ENCODE measurements around the gene GNAQ.

The GNAQ gene

GRCh38 chr9:78004478-78005229 lies 27.0 kb downstream of the GNAQ start:
- Histone ChIP-seq H3K4me1 (peaks cover 1% of the 10 kb centered on the region; the same call in 1 of the 2 replicates), H3K27me3 (ENCODE audit: low read depth) (no peaks in the 10 kb centered on the region), H3K4me3 (no peak overlapping the region), H3K9me3 (no peaks in the 10 kb centered on the region), H3K36me3 (replicated peaks) (no peaks in the 10 kb centered on the region)
- in situ Hi-C loops (cut with MboI; ENCODE audit: low sequenced_read_pairs) = no loop called here
- no peak for DNase-seq (ENCODE audit: low spot score in 2 of 2)

- peaks cover 8% of the 10 kb centered on the region for H3K4me1 ChIP-seq
These were observed 27.9 kb downstream of the GNAQ start for GRCh38 chr9:78003730-78004129.

GRCh38 chr9:78001946-78002731 lies 29.5 kb downstream of the GNAQ start:
- Histone ChIP-seq H3K36me3 (replicated peaks) (no peaks in the 10 kb centered on the region), H3K9me3 (no peaks in the 10 kb centered on the region), H3K4me3 (no peak overlapping the region), H3K27me3 (ENCODE audit: low read depth) (no peaks in the 10 kb centered on the region), H3K4me1 (peaks cover 8% of the 10 kb centered on the region)
- in situ Hi-C loops (cut with MboI; ENCODE audit: low sequenced_read_pairs) = no loop called here
- no peak for DNase-seq (ENCODE audit: low spot score in 2 of 2)

More at GRCh38 chr9:78003730-78004129, 27.9 kb downstream of the GNAQ start:
- H3K27me3 ChIP-seq (ENCODE audit: low read depth) = no peaks in the 10 kb centered on the region
- H3K36me3 ChIP-seq (replicated peaks) = no peaks in the 10 kb centered on the region
- in situ Hi-C loops (cut with MboI; ENCODE audit: low sequenced_read_pairs) = no loop called here
- DNase-seq (ENCODE audit: low spot score in 2 of 2) = no peak
- H3K4me3 ChIP-seq = no peak overlapping the region
- H3K9me3 ChIP-seq = no peaks in the 10 kb centered on the region

GRCh38 chr9:78000221-78000620 lies 31.4 kb downstream of the GNAQ start:
- H3K4me3 ChIP-seq = no peak overlapping the region
- in situ Hi-C loops (cut with MboI; ENCODE audit: low sequenced_read_pairs) = no loop called here
- no peak for DNase-seq (ENCODE audit: low spot score in 2 of 2)

GRCh38 chr9:77999231-77999631 lies 32.4 kb downstream of the GNAQ start:
- DNase-seq (ENCODE audit: low spot score in 2 of 2) = peak in 1 of 2 experiments; percentile 20
- peaks cover 8% of the 10 kb centered on the region for H3K4me1 ChIP-seq
- no peak overlapping the region for H3K4me3 ChIP-seq

More at GRCh38 chr9:78000221-78000620, 31.4 kb downstream of the GNAQ start:
- Histone ChIP-seq H3K27me3 (ENCODE audit: low read depth) (no peaks in the 10 kb centered on the region), H3K4me1 (peaks cover 8% of the 10 kb centered on the region), H3K9me3 (no peaks in the 10 kb centered on the region), H3K36me3 (replicated peaks) (no peaks in the 10 kb centered on the region)

GRCh38 chr9:77997611-77998284 lies 33.9 kb downstream of the GNAQ start:
- in situ Hi-C loops (cut with MboI; ENCODE audit: low sequenced_read_pairs) = no loop called here
- no peaks in the 10 kb centered on the region for H3K36me3 ChIP-seq (replicated peaks)
- DNase-seq (ENCODE audit: low spot score in 2 of 2) = no peak
- no peaks in the 10 kb centered on the region for H3K27me3 ChIP-seq (ENCODE audit: low read depth)
- peaks cover 8% of the 10 kb centered on the region for H3K4me1 ChIP-seq
- H3K9me3 ChIP-seq = no peaks in the 10 kb centered on the region
- H3K4me3 ChIP-seq = no peak overlapping the region

More at GRCh38 chr9:77999231-77999631, 32.4 kb downstream of the GNAQ start:
- in situ Hi-C loops (cut with MboI; ENCODE audit: low sequenced_read_pairs) = no loop called here
- Histone ChIP-seq H3K27me3 (ENCODE audit: low read depth) (no peaks in the 10 kb centered on the region), H3K9me3 (no peaks in the 10 kb centered on the region), H3K36me3 (replicated peaks) (no peaks in the 10 kb centered on the region)

- no peaks in the 10 kb centered on the region for H3K27me3 ChIP-seq (ENCODE audit: low read depth)
- H3K4me1 ChIP-seq = peaks cover 8% of the 10 kb centered on the region
- no peak for DNase-seq (ENCODE audit: low spot score in 2 of 2)
- no peaks in the 10 kb centered on the region for H3K9me3 ChIP-seq
- H3K4me3 ChIP-seq = no peak overlapping the region
- H3K36me3 ChIP-seq (replicated peaks) = no peaks in the 10 kb centered on the region
- in situ Hi-C loops (cut with MboI; ENCODE audit: low sequenced_read_pairs) = no loop called here
These were observed 34.9 kb downstream of the GNAQ start for GRCh38 chr9:77996696-77997095.

- Histone ChIP-seq H3K4me3 (no peak overlapping the region), H3K36me3 (replicated peaks) (no peaks in the 10 kb centered on the region), H3K9me3 (no peaks in the 10 kb centered on the region), H3K4me1 (no peaks in the 10 kb centered on the region), H3K27me3 (ENCODE audit: low read depth) (no peaks in the 10 kb centered on the region)
- in situ Hi-C loops (cut with MboI; ENCODE audit: low sequenced_read_pairs) = no loop called here
- DNase-seq (ENCODE audit: low spot score in 2 of 2) = no peak
These were observed 40.4 kb downstream of the GNAQ start for GRCh38 chr9:77991191-77991590.

- DNase-seq (ENCODE audit: low spot score in 2 of 2) = no peak
- H3K4me3 ChIP-seq = no peak overlapping the region
- H3K27me3 ChIP-seq (ENCODE audit: low read depth) = no peaks in the 10 kb centered on the region
- H3K9me3 ChIP-seq = no peaks in the 10 kb centered on the region
- no peaks in the 10 kb centered on the region for H3K36me3 ChIP-seq (replicated peaks)
- in situ Hi-C loops (cut with MboI; ENCODE audit: low sequenced_read_pairs) = no loop called here
- no peaks in the 10 kb centered on the region for H3K4me1 ChIP-seq
These were observed 41.7 kb downstream of the GNAQ start for GRCh38 chr9:77989909-77990308.

- no peaks in the 10 kb centered on the region for H3K27me3 ChIP-seq (ENCODE audit: low read depth)
- no peaks in the 10 kb centered on the region for H3K9me3 ChIP-seq
- DNase-seq (ENCODE audit: low spot score in 2 of 2) = no peak
- H3K36me3 ChIP-seq (replicated peaks) = no peaks in the 10 kb centered on the region
- no peak overlapping the region for H3K4me3 ChIP-seq
- H3K4me1 ChIP-seq = no peaks in the 10 kb centered on the region
- in situ Hi-C loops (cut with MboI; ENCODE audit: low sequenced_read_pairs) = no loop called here
These were observed 42.2 kb downstream of the GNAQ start for GRCh38 chr9:77989458-77989857.

GRCh38 chr9:77988630-77989029 lies 43.0 kb downstream of the GNAQ start:
- Histone ChIP-seq H3K4me1 (no peaks in the 10 kb centered on the region), H3K4me3 (no peak overlapping the region), H3K27me3 (ENCODE audit: low read depth) (no peaks in the 10 kb centered on the region), H3K36me3 (replicated peaks) (no peaks in the 10 kb centered on the region), H3K9me3 (no peaks in the 10 kb centered on the region)
- DNase-seq (ENCODE audit: low spot score in 2 of 2) = no peak
- in situ Hi-C loops (cut with MboI; ENCODE audit: low sequenced_read_pairs) = no loop called here

GRCh38 chr9:77987880-77988525 lies 43.6 kb downstream of the GNAQ start:
- in situ Hi-C loops (cut with MboI; ENCODE audit: low sequenced_read_pairs) = no loop called here
- H3K9me3 ChIP-seq = no peaks in the 10 kb centered on the region
- no peak for DNase-seq (ENCODE audit: low spot score in 2 of 2)
- no peak overlapping the region for H3K4me3 ChIP-seq
- H3K36me3 ChIP-seq (replicated peaks) = no peaks in the 10 kb centered on the region
- H3K27me3 ChIP-seq (ENCODE audit: low read depth) = no peaks in the 10 kb centered on the region
- H3K4me1 ChIP-seq = no peaks in the 10 kb centered on the region

GRCh38 chr9:77987081-77987656 lies 44.4 kb downstream of the GNAQ start:
- no peaks in the 10 kb centered on the region for H3K4me1 ChIP-seq
- no peaks in the 10 kb centered on the region for H3K9me3 ChIP-seq
- in situ Hi-C loops (cut with MboI; ENCODE audit: low sequenced_read_pairs) = no loop called here
- H3K27me3 ChIP-seq (ENCODE audit: low read depth) = no peaks in the 10 kb centered on the region
- H3K4me3 ChIP-seq = no peak overlapping the region
- no peaks in the 10 kb centered on the region for H3K36me3 ChIP-seq (replicated peaks)
- no peak for DNase-seq (ENCODE audit: low spot score in 2 of 2)

Data from HAP-1 (cell line).